C4-2B (cell line): ENCODE results near the gene SERPINB10.

Experiments used
- ZFX ChIP-seq: fragments of 450-650 bp; IDR thresholded peaks from 2 replicates; pipeline ENCODE4 v1.6.1; 2017
- TF ChIP-seq, protein P1 (sequence below): fragments of 450-650 bp; conservative IDR thresholded peaks from 2 replicates; pipeline ENCODE4 v1.5.1; 2017; ENCODE audit warnings: mild to moderate bottlenecking

DNA sequence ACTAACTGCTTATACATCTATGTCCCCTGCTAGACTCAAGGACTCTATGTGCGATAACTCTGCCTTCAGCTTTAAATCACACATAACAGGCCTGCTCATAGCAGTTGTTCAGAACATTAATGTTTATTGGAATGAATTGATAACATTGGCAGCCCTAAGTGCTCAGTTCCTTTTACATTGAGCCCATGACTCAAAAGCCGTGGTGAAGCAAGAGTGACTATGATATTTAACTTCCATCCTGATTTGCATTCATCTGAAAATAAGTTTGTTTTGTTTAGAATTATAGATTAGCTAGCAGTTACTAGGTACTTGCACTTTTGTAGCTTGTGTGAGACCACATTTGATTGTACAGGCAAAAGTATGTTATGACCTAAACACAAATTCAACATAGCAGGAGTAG is 14.3 kb downstream of the SERPINB10 start:
- TF ChIP-seq, protein P1, sequence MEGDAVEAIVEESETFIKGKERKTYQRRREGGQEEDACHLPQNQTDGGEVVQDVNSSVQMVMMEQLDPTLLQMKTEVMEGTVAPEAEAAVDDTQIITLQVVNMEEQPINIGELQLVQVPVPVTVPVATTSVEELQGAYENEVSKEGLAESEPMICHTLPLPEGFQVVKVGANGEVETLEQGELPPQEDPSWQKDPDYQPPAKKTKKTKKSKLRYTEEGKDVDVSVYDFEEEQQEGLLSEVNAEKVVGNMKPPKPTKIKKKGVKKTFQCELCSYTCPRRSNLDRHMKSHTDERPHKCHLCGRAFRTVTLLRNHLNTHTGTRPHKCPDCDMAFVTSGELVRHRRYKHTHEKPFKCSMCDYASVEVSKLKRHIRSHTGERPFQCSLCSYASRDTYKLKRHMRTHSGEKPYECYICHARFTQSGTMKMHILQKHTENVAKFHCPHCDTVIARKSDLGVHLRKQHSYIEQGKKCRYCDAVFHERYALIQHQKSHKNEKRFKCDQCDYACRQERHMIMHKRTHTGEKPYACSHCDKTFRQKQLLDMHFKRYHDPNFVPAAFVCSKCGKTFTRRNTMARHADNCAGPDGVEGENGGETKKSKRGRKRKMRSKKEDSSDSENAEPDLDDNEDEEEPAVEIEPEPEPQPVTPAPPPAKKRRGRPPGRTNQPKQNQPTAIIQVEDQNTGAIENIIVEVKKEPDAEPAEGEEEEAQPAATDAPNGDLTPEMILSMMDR: no peak
- no peak for TF ChIP-seq ZFX
